COLO668 (cell line): ENCODE results near the gene TMX3.

Experiments used
- DNase-seq: peaks from one replicate; lab custom pipeline; 2025; ENCODE audit not compliant: unreplicated experiment; lab: John Stamatoyannopoulos, UW

Gene TMX3, protein sequence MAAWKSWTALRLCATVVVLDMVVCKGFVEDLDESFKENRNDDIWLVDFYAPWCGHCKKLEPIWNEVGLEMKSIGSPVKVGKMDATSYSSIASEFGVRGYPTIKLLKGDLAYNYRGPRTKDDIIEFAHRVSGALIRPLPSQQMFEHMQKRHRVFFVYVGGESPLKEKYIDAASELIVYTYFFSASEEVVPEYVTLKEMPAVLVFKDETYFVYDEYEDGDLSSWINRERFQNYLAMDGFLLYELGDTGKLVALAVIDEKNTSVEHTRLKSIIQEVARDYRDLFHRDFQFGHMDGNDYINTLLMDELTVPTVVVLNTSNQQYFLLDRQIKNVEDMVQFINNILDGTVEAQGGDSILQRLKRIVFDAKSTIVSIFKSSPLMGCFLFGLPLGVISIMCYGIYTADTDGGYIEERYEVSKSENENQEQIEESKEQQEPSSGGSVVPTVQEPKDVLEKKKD

DNA sequence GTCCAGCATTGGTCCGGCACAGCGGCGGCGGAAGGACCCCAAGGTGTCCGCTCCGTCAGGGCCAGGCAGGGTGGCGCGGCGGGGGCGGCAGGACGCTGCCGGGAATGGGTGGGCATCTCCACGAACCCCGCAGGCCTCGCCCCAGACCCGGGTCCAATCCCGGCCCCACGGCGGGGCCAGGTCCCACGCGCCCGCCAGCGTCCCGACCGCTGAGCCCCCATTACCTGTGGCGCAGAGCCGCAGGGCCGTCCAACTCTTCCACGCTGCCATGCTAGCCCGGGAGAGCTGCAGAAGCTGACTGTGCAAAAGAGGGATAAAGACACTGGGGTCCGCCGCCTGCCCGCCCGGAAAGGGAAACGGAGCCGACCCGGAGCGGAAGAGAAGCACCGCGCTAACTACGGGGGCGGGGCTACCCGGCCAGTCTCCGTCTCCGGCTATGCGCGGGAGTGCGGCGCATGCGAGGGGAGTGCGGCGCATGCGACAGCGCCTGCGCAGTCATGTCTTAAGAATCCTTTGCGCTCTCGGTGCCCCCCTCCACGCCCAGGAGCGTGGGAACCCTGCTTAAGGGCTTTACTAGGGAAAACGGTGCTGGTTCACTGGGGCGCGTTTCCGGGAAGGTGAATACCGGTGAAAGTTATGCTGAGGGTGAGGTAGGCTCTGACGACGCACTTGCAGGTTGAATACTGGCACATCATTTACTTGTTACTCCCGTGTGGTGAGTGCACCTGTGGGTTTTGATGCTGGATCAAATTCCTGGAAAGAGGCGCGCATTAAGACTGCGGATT lies at the start of gene TMX3:
TMX3 (minus strand) TSS at position 397 of the 785 bp plus-strand sequence; CDS start at position 270, 127 bp downstream.
- DNase-seq, result peak; percentile 99

- DNase-seq, result no peak
Measured at GRCh38 chr18:68764016-68764415, 49.1 kb upstream of the TMX3 start.

DNA sequence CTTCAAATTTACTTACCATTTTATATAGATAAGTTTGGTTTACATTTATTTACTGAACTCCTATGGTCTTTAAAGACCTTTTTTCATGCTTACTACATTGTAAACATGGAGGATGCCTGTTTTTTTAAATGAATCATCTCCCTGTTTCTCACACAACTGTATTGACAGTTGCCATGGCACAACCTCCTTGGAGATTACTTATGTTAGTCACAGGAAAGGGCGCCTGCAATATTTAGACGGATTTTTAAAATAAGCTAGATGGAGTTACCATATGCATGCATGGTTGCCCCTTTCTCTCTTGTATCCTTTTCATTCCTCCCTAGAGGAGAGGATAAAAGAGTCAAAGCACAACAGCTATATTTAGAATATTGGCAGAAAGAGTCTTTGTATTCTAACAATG lies 48.2 kb upstream of the TMX3 start:
- no peak for DNase-seq

DNA sequence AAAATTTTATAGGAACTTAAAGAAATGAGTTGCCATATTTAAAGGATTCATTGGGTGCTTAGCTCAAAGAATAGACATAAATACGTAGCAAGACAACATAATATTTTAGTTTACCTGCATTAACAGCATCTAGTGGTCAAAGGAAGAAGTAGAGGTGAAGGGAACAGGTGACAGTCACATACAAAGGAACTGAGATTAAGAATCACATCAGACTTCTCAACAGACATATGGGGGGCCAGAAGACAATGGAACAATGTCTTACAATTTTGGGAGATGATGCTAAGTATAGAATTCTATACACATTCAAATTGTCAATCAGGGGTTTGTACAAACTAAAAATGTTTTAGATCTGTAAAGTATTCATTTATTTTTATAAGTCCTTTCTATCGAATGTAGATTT lies 44.4 kb upstream of the TMX3 start:
- DNase-seq, result no peak

- DNase-seq, result no peak
Measured at GRCh38 chr18:68757126-68757525, 42.2 kb upstream of the TMX3 start.

DNA sequence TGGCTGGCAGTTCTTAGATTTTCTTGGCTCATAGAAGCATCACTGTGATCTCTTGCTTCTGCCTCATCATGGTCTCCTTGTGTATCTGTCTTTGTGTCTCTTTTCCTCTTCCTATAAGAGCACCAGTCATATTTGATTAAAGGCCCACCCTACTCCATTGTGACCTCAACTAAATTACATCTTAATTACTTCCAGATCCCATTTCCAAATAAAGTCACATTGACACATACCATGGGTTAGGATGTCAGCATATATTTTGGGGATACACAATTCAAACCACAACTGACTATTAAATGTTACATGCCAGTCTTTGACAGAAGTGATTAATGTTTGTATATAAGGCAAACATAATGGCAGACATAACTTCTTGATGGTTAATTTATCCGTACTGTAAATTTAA lies 27.3 kb upstream of the TMX3 start:
- no peak for DNase-seq

DNA sequence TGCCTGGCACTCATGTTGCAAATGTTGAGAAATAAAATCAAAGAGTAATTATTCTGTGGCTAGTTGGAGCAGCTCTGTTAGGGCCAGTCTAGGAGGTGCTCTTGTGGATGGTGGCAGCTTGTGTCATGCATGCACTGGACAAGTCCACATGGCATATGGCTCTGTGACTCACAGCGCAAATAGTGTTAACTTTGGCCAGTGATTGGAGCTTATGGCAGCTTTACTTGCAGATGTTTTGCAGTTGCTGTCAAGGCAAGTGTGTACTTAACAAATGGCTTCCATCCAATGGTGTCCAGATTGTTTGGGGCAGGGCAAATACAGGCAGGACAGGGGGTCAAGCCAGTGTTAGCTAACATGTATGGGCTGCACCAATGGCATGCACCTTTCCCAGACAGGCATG lies 26.1 kb upstream of the TMX3 start:
- DNase-seq, result no peak

- no peak for DNase-seq
Measured at GRCh38 chr18:68739462-68739861, 24.6 kb upstream of the TMX3 start.

GRCh38 chr18:68738564-68738963 lies 23.7 kb upstream of the TMX3 start:
- no peak for DNase-seq

DNA sequence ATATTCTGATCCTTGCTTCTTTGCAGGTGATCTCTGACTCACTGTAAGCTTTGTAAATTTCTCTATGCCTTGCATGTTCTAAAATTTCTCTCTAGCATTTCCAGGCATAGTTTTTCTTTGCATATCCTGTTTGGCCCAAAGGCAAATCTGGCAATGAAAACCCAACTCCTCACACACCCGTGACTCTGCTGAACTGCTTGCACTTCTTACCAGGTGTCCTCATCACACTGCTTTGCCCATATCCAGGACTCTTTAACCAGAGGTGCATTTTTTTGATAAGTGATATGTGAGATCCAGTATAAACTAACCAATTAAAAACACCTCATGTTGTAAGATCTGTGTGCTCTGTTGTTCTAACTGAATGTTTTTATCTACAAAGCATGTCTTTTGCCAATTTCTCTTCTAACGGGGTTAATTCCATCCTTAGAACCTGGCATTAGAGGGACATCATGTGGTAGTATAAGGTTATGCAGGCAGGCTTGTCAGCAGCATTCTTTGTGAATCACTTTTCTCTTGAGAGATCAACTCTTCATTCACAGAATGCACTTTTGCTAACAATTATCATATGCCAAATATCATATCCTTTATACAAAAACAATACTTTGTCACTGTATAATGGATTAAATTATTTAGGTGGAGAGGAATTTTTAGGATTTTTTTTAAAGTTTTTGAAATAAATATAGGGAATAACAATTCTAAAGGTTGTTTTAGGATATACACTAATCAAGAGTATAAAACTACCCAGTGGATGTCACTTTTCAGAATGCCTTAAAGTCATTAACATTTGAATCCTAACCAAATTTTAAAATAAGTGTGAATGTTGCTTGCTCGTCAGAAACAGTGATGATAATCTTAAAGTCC lies 20.8 kb upstream of the TMX3 start:
- DNase-seq, result no peak

DNA sequence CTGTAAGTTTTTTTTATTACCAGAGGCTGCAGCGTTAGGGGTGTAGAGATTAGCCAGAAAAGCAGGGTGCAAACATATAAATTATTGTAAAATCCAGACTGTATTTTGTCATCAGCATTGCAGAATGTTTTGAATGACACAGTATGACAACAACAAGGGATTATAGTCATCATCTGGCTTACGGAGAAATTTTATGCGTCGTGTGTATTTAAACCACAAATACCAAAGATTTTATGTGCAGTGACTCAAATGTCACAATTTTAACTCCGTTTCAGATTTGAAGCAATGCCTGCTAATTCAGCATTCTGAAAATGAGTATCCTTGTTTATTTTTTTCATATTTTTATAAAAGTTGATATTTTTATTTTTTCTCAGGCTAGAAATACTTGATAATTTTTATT lies 19.4 kb upstream of the TMX3 start:
- DNase-seq, result no peak

- DNase-seq, result no peak
Measured at GRCh38 chr18:68733707-68734106, 18.8 kb upstream of the TMX3 start.

- no peak for DNase-seq
Measured at GRCh38 chr18:68728081-68728700, 13.3 kb upstream of the TMX3 start.

- no peak for DNase-seq
Measured at GRCh38 chr18:68727506-68727905, 12.6 kb upstream of the TMX3 start.

DNA sequence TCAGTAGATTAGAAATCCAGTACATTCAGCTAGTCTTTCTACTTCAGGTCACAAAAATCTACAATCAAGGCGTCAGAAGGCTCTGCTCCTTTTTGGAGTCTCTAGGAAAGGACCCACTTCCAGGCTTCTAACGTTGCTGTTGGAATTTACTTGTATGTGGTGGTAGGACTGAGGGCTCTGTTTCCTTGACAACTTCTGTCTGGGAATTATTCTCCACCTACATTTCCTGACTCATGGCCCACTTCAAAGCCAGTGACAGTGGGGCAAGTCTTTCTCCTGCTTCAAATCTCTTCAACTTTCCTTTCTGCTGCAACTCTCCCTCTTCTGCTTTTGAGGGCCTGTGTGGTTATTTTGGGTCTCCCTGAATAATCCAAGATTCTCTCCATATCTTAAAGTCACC lies 10.4 kb upstream of the TMX3 start:
- DNase-seq, result no peak

DNA sequence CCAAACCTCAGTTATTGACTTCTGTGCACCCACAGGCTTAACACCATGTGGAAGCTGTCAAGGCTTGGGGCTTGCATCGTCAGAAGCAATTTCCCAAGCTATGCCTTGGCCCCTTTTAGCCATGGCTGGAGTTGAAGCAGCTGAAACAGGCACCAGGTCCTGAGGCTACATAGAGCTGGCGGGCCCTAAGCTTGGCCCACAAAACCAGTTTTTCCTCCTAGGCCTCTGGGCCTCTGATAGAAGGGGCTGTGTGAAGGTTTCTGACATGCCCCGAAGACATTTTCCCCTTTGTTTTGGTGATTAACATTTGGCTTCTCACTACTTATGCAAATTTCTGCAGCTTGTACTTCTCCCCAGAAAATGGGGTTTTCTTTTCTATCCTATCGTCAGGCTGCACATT lies 9.1 kb upstream of the TMX3 start:
- no peak for DNase-seq

- DNase-seq, result no peak
Measured at GRCh38 chr18:68723539-68723938, 8.6 kb upstream of the TMX3 start.

DNA sequence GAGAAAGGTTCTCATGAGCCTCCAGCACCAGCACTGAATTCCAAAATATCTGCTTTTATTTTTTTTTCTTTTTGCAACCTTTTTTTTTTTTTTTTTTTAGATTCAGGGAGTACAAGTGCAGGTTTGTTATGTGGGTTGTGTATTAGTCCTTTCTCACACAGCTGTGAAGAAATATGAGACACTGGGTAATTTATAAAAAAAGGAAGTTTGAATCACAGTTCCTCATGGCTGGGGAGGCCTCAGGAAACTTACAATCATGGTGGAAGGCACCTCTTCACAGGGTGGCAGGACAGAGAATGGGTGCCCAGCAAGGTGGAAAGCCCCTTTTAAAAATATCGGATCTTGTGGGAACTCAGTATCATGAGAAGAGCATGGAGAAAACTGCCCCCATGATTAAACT lies 7.9 kb upstream of the TMX3 start:
- DNase-seq, result no peak

GRCh38 chr18:68721681-68722583 lies 7.0 kb upstream of the TMX3 start:
- DNase-seq, result no peak

DNA sequence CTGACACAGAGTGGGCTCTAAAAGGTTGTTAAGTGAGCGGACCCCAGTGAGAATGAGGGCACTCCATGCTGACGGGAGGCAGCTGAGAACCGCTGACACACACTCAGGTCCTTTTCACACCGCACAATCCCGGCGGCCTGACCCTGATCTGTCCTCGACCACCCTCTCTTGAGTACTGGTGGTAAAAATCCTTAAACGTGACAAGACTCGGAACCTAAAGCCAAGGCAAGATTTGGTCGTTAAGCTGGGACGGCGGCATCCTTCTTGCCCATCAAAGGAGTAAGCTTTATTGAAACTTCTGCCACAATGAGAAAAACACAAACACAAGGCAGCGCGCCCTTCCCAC lies 569 bp downstream of the TMX3 start:
- peak; percentile 48 for DNase-seq
